HG03575 (cell line): ENCODE measurements around the gene HK2.
"Not testable (repeated sequence)": the region's sequence is repeated elsewhere in the genome, so short reads cannot be mapped to it uniquely, and the experiment has no call there.

Experiments used
- ATAC-seq: cut with Tn5 transposase; IDR thresholded peaks from one replicate; pipeline ENCODE4 v1.9.1; 2021; ENCODE audit not compliant: unreplicated experiment, insufficient number of reproducible peaks, low FRiP score; ENCODE audit errors: extremely low read depth

The HK2 gene

DNA sequence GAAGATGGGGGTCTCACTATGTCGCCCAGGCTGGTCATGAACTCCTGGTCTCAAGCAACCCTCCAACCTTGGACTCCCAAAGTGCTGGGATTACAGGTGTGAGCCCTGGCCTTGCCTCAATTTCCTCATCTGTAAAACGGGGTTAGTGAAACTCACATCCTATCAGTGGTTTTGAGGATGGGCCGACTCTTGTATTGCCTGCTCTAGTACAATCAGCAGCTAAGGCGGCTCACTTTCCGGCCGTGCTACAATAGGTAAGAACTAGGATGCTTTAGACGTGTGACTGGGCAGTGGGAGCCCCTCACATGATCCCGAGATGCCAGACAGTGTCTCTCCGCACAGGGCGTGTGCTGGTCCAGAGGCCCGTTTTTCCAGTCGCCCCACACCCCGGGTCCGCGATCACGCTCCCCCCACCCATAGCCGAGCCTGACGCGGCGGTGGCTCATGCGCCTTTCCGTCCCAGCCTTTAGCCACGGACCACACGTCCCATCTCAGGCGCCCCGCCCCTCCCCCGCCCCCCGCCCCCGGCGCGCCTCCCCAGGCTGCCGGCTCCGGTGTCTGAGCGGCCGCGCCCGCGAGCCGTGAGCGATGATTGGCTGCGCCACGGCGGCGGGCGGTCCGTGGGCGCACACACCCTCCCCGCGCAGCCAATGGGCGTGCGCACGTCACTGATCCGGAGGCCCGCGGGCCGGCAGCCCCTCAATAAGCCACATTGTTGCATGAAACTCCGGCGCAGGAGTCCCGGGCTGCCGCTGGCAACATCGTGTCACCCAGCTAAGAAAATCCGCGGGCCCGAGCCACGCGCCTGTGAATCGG lies at the start of gene HK2:
HK2 (plus strand) TSS at position 710 of the 816 bp plus-strand sequence. CDS start 454 bp downstream, outside the sequence.
- no peak for ATAC-seq

DNA sequence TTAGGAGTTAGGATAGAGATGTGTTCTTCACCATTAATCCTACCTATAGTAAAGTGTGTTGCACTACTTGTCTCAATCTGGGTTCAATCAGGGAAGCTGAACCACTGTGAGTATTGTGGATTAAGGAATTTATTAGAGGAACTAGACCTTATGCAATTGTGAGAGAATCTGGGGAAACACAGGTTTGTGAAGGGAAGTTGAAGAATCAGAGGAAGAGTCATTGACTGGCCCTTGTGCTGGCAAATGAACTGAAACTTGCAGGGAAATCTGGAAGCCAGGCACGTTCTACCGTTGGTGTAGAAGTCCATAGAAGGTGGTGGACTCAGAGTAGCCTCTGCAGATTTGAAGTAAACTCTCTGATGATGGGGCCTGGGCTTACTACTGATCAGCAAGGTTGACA lies 44.7 kb upstream of the HK2 start:
- ATAC-seq, result no peak

DNA sequence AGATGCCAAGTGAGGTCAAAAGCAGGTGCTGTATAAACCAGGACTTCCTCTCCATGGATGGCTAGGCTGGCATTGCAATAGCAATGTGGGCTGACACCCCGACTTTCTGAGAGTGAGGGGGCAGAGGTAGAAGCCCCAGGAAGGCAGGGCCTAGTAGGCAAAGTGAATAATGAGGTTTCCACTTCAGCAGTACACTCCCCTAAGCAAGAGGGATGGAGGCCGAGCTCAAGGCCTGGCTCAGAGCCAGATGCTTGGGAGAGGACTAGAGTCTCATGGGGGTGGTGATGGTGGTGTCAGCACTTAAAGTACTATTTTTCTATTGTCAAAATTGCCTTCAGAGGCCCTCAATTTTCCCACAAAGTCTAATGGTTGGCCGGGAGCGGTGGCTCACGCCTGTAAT lies 41.6 kb upstream of the HK2 start:
- ATAC-seq, result no peak

DNA sequence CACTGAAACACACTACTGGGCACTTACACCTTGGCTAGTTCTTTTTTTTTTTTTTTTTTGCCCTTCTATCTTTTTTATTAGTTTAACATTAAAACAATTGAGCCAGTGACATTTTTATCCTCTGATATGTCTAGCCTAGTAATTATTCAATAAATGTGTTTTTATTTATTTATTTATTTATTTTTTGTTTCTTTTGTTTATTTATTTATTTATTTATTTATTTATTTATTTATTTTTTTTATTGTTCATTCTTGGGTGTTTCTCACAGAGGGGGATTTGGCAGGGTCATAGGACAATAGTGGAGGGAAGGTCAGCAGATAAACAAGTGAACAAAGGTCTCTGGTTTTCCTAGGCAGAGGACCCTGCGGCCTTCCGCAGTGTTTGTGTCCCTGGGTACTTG lies 39.0 kb upstream of the HK2 start:
- not testable (repeated sequence) for ATAC-seq

DNA sequence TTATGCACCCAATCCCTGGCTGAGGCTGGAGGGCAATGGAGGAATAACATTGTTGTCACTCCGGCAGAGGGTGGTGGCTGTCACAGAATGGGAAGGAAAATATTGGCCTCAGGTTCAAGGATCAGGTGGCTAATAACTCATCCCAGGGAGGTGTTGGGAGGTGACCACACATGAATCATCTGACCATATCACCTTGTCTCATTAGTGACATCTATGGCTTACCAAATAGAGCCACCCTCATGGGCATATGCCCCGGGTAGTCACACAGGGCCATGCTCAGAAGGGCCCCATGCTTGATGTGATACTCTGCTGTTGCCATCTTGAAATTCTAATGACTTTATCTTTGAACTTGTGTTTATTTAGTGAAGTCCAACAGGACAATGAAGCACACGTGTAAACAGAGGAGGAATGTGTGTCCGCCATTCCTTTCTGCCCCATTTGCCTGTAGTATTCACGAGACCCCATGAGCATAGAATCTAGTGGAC lies 27.5 kb upstream of the HK2 start:
- ATAC-seq, result no peak

DNA sequence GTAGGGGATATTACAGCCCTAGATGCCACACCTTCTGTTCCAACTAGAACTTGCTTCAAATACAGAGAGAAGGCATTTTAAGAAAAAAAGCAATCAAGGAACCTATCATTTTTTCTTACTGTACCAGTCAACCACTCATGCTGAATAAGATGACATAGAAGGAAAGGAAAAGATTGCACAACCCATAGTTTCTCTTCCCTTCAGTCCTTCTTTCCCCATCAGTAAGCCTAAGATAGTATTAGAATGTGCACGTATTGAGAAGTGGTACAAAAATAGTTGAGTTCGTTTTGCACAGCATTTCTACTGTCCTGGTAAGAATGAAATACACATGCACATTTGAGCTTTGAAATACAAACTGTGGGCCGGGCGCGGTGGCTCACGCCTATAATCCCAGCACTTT lies 27.0 kb upstream of the HK2 start:
- no peak for ATAC-seq

DNA sequence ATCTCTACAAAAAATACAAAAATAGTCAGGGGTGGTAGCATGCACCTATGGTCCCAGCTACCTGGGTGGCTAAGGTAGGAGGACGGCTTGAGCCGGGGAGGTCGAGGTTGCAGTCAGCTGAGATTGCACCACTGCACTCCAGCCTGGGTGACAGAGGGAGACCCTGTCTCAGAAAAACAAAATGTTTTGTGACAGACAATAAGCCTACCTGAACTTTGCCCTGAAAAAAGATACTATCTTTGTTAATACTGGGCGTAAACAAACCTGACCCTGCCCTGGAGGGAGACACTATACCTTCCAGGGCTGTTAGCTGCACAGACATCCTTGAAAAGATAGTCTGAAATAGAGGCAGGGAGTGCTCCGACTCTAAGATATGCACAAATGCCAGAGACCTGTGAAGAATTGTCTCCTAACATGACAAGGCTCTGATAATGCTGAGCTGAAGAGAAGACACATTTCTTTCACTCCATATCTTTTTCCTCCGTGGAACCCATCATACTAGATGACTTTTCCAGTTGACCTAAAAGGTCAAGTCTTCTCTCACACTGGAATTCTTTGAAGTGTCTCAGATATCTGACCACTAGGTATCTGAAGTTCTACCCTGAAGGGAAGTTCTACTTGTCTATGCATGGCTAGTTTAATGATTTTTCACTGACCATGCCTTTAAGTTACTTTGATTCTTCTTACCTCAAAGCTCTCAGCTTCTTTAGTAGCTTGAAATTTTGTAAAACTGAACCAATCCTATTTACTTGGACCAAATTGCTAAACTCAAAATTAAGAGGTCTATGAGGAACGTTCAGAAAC lies 20.9 kb upstream of the HK2 start:
- no peak for ATAC-seq

DNA sequence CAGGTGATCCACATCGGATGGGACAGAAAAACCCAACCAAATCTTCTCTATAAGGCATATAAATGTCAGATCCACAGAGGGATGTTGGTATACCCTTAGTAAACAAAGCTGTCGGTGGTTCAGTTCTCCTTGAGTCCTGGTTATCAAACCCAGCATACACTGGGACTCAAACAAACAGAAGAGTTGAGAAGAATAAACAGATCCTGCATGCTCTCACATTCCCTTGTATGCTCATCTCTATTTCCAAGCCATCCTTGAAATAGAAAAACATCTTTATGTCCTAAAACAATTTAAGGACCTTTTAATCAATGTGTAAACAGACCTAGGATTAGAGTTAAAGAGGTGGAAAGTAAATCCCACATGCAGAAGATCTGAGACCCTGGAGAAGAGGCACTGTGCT lies 19.8 kb upstream of the HK2 start:
- ATAC-seq, result no peak

DNA sequence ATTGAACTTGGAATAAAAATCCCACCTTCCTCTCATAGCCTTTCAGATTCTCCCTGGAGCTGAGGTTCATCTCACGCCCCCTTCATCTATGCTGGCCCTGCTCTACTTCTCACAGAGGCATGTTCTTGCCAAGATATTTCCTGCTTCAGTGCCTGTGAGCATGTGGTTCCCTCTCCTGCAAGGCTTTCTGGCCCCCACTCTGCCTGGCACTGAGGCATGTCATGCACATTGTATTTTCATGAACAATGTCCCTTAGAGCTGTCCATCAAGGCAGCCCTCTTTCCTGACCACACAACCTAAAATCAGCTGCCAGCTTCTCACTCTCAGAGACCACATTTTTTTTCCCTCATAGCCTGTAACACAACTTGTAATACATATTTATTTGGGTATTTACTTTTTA lies 18.0 kb upstream of the HK2 start:
- no peak for ATAC-seq

DNA sequence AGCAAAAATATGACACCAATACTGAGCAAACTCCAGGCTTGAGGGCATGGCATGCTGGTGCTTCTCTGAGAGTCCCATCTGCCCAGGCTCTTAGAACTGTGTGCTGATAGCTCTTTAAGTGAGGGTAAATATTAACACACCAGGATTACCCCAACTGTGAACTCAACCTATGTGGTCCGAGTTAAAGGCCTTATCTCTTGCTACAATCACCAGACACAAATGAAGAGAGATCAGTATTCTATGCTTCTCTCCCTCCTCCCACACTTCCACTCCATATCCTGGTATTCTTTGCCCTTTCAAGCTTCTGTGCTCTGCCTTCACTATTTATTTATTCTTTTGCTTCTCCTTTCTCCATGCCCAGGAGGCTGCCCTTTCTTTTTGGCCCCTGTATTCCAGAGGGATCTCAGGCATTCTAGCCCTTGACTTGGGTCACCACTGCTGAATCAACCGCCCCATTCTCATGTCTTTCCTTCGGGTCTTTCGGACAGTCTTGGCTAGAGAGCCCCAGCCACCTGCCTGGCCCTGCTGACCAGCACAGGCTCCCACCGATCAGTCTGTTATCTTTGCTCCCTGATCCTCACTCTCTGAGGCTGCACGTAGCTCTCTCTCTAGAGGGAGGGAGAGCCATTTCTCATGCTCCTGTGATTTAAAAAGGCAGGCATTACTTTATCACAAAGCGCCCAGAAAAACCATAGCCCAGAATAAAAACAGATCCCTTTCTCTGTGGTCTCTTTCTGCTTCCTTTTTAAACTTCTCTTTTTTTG lies 17.2 kb upstream of the HK2 start:
- no peak for ATAC-seq

DNA sequence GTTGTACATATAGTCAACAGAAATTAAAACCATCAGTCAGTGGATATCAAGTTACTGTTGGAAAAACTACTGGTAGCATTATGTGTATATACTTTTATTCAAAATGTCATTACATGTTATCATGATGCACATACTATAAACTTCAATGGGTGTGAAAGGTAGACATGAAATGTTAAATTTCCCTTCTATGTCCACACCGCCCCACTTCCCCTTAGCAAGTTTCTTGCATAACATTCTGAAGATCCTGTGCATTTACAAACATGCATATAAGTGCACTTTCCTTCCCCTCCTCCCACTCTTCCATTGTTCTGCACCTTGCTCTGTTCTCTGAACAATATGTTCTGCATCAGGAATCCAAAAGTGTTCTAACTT lies 16.6 kb upstream of the HK2 start:
- no peak for ATAC-seq

DNA sequence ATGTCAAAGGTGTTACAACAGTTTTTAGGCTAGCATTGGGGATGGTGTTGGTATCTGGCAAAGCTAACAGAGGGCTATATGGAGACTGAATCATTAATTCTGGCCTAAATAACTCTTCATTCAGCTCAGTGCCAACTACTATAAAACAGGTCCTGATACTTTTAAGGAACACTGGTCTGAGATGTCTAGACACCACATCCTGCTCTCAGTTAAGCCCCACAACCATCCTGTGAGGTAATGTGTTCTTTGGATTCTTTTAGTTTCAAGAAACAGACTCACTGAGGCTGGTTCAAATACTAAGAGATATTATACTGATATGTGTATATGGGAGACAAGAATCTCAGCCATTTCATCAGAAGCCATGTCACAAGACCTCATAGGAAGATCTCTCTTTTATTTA lies 14.2 kb upstream of the HK2 start:
- ATAC-seq, result no peak

DNA sequence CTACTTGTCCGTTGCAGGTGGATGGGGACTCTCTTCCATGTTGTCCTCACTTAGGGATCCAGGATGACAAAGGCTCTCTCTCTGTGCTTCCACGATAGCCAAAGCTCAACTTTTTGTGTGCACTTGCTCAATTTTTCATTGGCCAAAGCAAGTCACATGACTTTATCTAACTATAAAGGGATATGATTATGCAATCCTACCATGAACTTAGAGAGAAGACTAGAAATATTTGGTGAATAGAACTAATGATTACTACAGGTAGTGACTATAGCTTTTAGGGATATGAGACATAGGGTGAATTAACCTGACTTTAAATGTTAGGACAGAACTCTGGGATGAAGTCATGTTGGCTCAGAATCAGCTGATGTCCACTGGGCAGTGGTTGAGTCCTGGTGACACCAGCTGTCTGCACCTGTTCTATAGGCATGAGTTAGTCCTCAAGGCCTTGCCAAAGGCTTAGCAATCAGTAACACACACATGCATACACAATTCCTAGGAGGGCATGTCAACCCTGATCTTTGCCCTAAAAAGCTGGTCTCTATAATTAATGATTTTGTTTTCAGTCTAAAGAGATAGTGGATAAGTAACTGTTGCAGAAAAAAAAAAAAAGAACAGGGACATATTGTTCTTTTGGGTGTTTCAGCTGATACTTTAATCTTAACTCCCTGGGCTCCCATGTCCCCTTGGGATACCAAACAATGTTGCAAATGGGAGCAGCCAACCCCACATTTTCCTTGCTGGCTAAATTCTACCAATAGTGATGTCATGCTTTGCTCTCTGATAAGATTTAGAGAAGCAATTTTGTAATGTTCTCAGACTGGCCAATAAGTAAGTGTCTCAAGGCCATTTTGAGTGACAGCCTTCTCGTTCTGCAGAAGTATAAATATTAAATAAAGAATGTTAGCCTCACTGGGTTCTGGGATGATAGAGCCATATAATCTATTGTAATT lies 12.5 kb upstream of the HK2 start:
- ATAC-seq, result no peak

DNA sequence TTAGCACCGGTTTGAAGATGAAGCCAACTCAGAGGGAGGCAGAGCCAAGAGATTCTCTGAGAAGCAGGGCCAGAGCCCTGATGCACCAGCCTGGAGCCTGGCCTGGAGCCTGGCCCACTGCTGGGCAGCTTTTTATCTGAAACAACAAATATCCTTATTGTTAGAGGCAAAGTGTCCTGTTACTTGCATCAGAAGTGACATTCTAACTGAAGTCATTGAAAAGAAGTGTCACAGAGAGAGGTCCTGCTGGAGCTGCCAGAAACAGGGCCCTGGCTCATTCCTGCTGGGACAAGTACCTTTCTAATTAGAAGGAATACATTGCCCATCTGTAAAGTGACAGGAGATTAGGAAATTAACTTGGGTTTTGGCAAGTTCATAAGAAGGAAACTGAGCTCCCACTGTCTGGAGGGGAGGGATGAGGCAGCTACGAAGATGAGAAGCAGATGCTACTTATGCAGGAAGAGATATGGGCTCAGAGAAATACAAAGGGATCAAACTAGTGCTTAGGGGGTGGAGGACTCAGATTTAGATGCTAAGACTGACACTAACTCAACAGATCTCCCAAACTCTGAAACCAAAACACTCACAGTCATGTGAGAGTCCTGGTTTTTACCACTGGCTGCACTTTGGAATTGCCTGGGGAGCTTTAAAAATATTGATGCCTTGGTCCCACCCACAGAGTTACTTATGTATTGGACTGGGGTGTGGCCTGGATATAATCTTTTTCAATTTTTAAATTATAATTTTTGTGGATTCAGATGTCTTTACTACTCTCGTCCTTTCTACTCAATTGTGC lies 11.0 kb upstream of the HK2 start:
- ATAC-seq, result no peak

DNA sequence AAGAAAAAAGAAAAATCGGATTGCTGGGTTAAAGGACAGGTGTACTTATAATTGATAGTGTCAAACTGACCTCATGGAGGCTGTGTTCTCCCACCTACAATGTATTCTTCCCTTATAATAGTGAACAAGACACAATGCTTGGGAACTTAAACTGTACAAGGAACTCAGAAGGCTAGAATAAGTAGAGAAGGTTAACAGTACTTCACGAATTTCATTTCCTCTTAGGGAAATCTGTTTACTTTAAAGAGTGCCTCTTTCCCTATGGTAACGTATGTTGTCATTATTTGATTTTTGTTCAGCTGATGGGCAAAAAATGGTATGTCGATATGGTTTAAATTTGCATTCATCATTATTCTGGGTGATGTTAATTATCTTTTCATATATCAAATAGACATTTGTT lies 9.2 kb upstream of the HK2 start:
- ATAC-seq, result no peak

DNA sequence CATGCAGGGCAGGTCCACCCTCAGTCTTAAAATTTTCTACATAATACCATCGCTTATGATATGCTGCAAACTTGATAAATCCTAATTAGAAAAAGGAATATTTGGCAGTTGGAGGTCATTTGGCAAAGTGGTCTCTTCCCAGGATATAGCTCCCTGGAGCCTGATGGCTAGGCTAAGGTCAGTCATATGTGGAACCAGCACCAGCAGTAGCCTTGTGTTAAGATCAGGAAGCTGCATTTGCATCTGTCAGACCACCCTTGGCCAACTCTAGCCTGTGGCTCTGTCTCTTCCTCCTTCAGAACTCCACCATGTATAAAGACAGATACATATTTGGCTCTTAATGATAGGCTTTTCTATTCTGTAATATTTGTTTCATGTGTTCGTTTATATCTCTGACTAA lies 5.4 kb upstream of the HK2 start:
- ATAC-seq, result no peak

DNA sequence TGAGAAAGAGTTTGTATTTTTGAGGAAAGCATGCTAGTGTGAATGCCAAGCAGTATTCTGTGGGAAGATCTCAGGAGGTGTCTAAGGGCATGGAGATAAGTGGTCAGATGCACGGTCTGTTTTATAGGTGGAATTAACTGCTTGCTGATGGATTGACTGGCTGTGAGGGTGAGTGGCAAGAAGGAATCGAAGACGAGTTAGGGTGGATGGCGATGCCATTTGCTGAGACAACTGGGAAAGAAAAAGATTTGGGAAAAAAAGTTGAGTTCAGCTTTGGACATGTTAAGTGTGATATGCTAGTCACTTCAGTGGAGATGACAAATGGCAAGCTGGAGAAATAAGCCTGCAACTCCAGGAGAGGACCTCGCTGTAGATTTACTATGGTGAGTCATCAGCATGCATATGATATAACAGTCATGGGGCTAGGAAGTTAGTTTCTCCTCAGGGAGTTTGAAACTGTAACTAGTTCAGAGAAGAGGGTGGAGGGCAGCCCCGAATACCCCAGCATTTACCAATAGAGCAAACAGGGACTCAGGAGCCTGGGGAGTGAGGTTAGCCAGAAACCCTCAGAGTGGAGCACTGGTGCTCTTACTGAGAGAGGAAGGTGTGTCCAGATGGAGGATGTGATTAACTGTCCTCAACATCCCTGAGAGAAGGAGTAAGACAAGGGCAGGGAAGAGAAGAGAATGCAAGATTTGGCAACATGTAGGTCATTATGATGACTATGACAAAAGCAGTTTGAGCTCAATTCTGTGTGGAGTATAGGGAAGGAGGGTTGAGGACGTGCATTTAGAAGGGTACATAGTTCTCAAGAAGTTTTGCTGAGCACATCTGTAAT lies 2.0 kb upstream of the HK2 start:
- no peak for ATAC-seq
